Transverse colon (tissue), 4 donors: Measurements from ENCODE around the gene WWOX. TPM values are rescaled to one million over a fixed set of nuclear protein-coding genes. Genes with fewer than 3 reads are reported as not detected.

Source experiments
- DNase-seq: peaks from one replicate; pipeline ENCODE4 v3.0.0-alpha.2; 2019
- H3K27ac ChIP-seq, 4 donors: fragments of 200-600 bp; sonication (generic); 2 replicates each; pipeline ENCODE4 v1.5.1; 2016 to 2018; ENCODE audit warnings: inconsistent platforms in 4 of 4
- H3K27me3 ChIP-seq: fragments of 200-600 bp; sonication (generic); 2 replicates; pipeline ENCODE4 v1.5.1; 2017; ENCODE audit warnings: inconsistent platforms
- H3K36me3 ChIP-seq, 4 donors: fragments of 200-600 bp; sonication (generic); 2 replicates each; pipeline ENCODE4 v1.5.1; 2017 to 2019; ENCODE audit warnings: inconsistent platforms in 4 of 4
- H3K4me1 ChIP-seq, 4 donors: fragments of 200-600 bp; sonication (generic); 2 replicates each; pipeline ENCODE4 v1.5.1; 2017 to 2020; ENCODE audit warnings: inconsistent platforms in 4 of 4
- H3K4me3 ChIP-seq, 4 donors: fragments of 200-600 bp; sonication (generic); 1 replicate in 1 of 4; 2 replicates in 3 of 4; pipeline versions ENCODE4 v1.5.1 to v1.6.1; 2017 to 2019; ENCODE audit warnings: inconsistent platforms in 4 of 4
- H3K9me3 ChIP-seq, 2 donors: fragments of 200-600 bp; sonication (generic); 2 replicates each; pipeline ENCODE4 v1.5.1; 2017 to 2019; ENCODE audit warnings: inconsistent platforms in 2 of 2
- CTCF ChIP-seq, 5 experiments: fragments of 200-600 bp in 3 of 5; fragments of 450-650 bp in 2 of 5; sonication (generic) in 3 of 5; IDR thresholded peaks; 1 replicate in 2 of 5; 2 replicates in 3 of 5; pipeline ENCODE4 v1.5.1; 2016 to 2017; ENCODE audit warnings: antibody characterized with exemption in 5 of 5, inconsistent platforms in 3 of 5, mild to moderate bottlenecking in 2 of 5, moderate library complexity in 1 of 5
- EP300 ChIP-seq: sonication (generic); formaldehyde crosslinking; IDR thresholded peaks from one replicate; pipeline ENCODE4 v1.6.1; 2017; ENCODE audit warnings: antibody characterized with exemption, low read depth
- POLR2A ChIP-seq: fragments of 450-650 bp; IDR thresholded peaks from one replicate; pipeline ENCODE4 v1.6.1; 2016; ENCODE audit warnings: antibody characterized with exemption, mild to moderate bottlenecking, moderate library complexity
- POLR2AphosphoS5 ChIP-seq, 3 donors: sonication (generic); formaldehyde crosslinking; IDR thresholded peaks; one replicate each; pipeline ENCODE4 v1.6.1; 2016; ENCODE audit warnings: antibody characterized with exemption in 3 of 3
- WGBS, 2 donors: methylation state at CpG; one replicate each; pipeline ENCODE4 v1.1.5; 2018; ENCODE audit warnings: low coverage in 1 of 2; 5-methylcytosine and 5-hydroxymethylcytosine counted together
- in situ Hi-C, 4 donors: fragments of 200-750 bp; cut with MboI; loops; one replicate each; pipeline versions ENCODE4 v1.15.0 to v1.15.1; 2017; ENCODE audit warnings: low sequenced_read_pairs in 3 of 4, low pct_ligation_motif_present in 1 of 4, low pct_unique_long_range_greater_than_20kb in 1 of 4
- intact Hi-C: fragments of 100-400 bp; cut with DNase I; formaldehyde crosslinking; loops from one replicate; pipeline ENCODE4 v1.15.1; 2023; ENCODE audit warnings: low total_unique reads
- total RNA-seq, 4 donors: library from RNA; depleted of rRNA; stranded (reverse); fragments of >200 nt; gene quantifications; one replicate each; pipeline ENCODE4 v1.1.0, GENCODE V29; 2016

WWOX gene
- total RNA-seq, 4 donors from 2014 or later, result 11.2 to 53.8 (median 24.8) TPM

- no peak for DNase-seq
- Histone ChIP-seq H3K27me3 (no peaks in the 10 kb centered on the region), H3K4me1 (no peaks in the 10 kb centered on the region), H3K36me3 (no peaks in the 10 kb centered on the region), H3K4me3 (no peak overlapping the region), H3K27ac (no peak overlapping the region), H3K9me3 (no peaks in the 10 kb centered on the region)
- TF ChIP-seq POLR2A (no peak), POLR2AphosphoS5 (IDR thresholded peaks at IDR 0.05) (no peak), EP300 (no peak), CTCF (IDR thresholded peaks at IDR 0.05) (no peak)
- intact Hi-C loops (no loop called here), in situ Hi-C loops (no loop called here)
- WGBS, 2 donors, result 81 to 93% methylated on average over 3 to 15 of the region's 15 CpGs
Observed at GRCh38 chr16:79012671-79013434, 913.4 kb downstream of the WWOX start.

- Histone ChIP-seq H3K9me3 (no peaks in the 10 kb centered on the region), H3K27ac (no peak overlapping the region), H3K36me3 (no peaks in the 10 kb centered on the region), H3K27me3 (no peaks in the 10 kb centered on the region), H3K4me3 (no peak overlapping the region), H3K4me1 (no peaks in the 10 kb centered on the region)
- TF ChIP-seq CTCF (IDR thresholded peaks at IDR 0.05) (no peak), EP300 (no peak), POLR2A (no peak), POLR2AphosphoS5 (IDR thresholded peaks at IDR 0.05) (no peak)
- 70 to 82% methylated on average over 7 to 17 of the region's 17 CpGs for WGBS, 2 donors
- in situ Hi-C loops, result no loop called here
- DNase-seq, result no peak
- intact Hi-C loops, result no loop called here
Observed at GRCh38 chr16:79013930-79014660, 914.6 kb downstream of the WWOX start.

- Histone ChIP-seq H3K27me3 (no peaks in the 10 kb centered on the region), H3K27ac (no peak overlapping the region), H3K36me3 (no peaks in the 10 kb centered on the region), H3K9me3 (no peaks in the 10 kb centered on the region), H3K4me3 (no peak overlapping the region), H3K4me1 (no peaks in the 10 kb centered on the region)
- intact Hi-C loops (no loop called here), in situ Hi-C loops (no loop called here)
- 88 to 94% methylated on average over 5 to 13 of the region's 13 CpGs for WGBS, 2 donors
- no peak for DNase-seq
- TF ChIP-seq POLR2AphosphoS5 (IDR thresholded peaks at IDR 0.05), result no peak
- TF ChIP-seq POLR2A, result no peak
- no peak for TF ChIP-seq CTCF (IDR thresholded peaks at IDR 0.05)
- TF ChIP-seq EP300, result no peak
Observed at GRCh38 chr16:79018650-79019429, 919.4 kb downstream of the WWOX start.

GRCh38 chr16:79019431-79019830, 920.0 kb downstream of the WWOX start:
- in situ Hi-C loops, result no loop called here
- no peak overlapping the region for H3K27ac ChIP-seq
- TF ChIP-seq POLR2A, result no peak
- TF ChIP-seq POLR2AphosphoS5 (IDR thresholded peaks at IDR 0.05), result no peak
- no peak for TF ChIP-seq CTCF (IDR thresholded peaks at IDR 0.05)
- TF ChIP-seq EP300, result no peak
- DNase-seq, result no peak
- H3K9me3 ChIP-seq, result no peaks in the 10 kb centered on the region
- no peaks in the 10 kb centered on the region for H3K4me1 ChIP-seq
- 45% methylated on average over 3 of the region's 3 CpGs; no CpG with 5 or more reads in 1 of the 2 donors for WGBS, 2 donors
- intact Hi-C loops, result no loop called here
- no peak overlapping the region for H3K4me3 ChIP-seq
- H3K27me3 ChIP-seq, result no peaks in the 10 kb centered on the region
- no peaks in the 10 kb centered on the region for H3K36me3 ChIP-seq
